Measurements from ENCODE around the gene USP6. TPM values are rescaled to one million over a fixed set of nuclear protein-coding genes. Genes with fewer than 3 reads are reported as not detected.
"Not testable (repeated sequence)": the region's sequence is repeated elsewhere in the genome, so short reads cannot be mapped to it uniquely, and the experiment has no call there.

The USP6 gene
- total RNA-seq, 2 donors from 2014 or later = 0.02 to 0.19 TPM

DNA sequence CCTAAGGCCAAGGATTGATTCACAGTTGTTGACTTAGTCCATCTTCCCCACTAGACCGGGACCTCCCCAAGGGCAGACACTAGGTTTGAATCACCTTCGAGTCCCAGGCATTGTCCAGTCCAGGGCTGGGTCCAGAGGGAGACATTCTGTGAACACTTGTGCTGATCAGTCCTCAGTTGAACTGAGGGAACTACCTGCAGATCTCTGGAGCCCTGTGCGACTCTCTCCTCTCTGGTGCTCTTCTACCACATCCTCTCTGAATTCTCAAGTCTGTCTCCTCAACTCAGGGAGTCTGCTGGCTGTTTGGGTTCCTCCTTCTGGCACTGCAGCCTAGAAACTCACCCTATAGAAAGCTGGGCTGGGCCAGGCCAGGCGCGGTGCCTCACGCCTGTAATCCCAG, 15.0 kb upstream of the USP6 start:
- Mint-ChIP-seq H3K4me3 (no peak overlapping the region), H3K36me3 (ENCODE audit: insufficient read depth in 2 of 2) (peaks cover 16 to 36% of the 10 kb centered on the region in 2 donors), H3K9me3 (peaks cover 10 to 12% of the 10 kb centered on the region in 2 donors), H3K27ac (no peak overlapping the region), H3K4me1 (ENCODE audit: low read depth) (peaks cover 11% of the 10 kb centered on the region), H3K27me3 (ENCODE audit: low read depth) (peaks cover 13% of the 10 kb centered on the region)
- DNase-seq = no peak
- ATAC-seq (replicated peaks in 1 of 2) = no peak

DNA sequence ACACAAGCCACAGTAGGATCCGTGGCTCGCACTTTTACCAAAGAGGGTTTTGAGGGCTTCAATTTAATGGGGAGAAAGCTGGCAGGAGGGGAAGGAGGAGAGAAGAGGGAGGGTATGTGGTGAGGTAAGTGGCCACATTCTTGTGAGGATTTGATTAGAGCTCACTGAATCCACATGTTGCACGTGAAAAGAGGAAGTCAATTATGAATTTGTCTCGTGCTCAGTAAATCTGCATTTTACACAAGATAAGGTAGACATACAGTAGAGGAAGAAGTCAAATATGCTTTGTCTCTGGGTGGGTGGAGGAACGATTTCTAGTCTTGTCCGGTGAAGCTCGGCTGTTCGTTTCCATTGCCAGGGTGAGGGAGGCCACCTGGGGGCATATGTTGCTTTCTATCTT, 5.0 kb upstream of the USP6 start:
- ATAC-seq (replicated peaks in 1 of 2) (no peak), DNase-seq (peak in 1 of 2 donors; percentile 13)
- peak overlapping the region; percentile 88 to 96 for H3K4me3 Mint-ChIP-seq
- peaks cover 30% of the 10 kb centered on the region for H3K4me1 Mint-ChIP-seq (ENCODE audit: low read depth)
- peaks cover 1 to 4% of the 10 kb centered on the region in 2 donors for H3K9me3 Mint-ChIP-seq
- peak overlapping the region; percentile 17 for H3K27ac Mint-ChIP-seq
- peaks cover 18 to 50% of the 10 kb centered on the region in 2 donors for H3K36me3 Mint-ChIP-seq (ENCODE audit: insufficient read depth in 2 of 2)
- H3K27me3 Mint-ChIP-seq (ENCODE audit: low read depth) = peaks cover 13% of the 10 kb centered on the region

- peak; percentile 95 to 96 for ATAC-seq (replicated peaks in 1 of 2)
- H3K27ac Mint-ChIP-seq = peak within 1 kb of the TSS; percentile 75
- H3K36me3 Mint-ChIP-seq (ENCODE audit: insufficient read depth in 2 of 2) = peaks cover 16 to 42% of the 10 kb centered on the region in 2 donors
- H3K4me1 Mint-ChIP-seq (ENCODE audit: low read depth) = peaks cover 30% of the 10 kb centered on the region
- peak; percentile 94 to 96 for DNase-seq
- H3K9me3 Mint-ChIP-seq = peaks cover 1 to 2% of the 10 kb centered on the region in 2 donors
- peaks cover 18% of the 10 kb centered on the region for H3K27me3 Mint-ChIP-seq (ENCODE audit: low read depth)
- peak within 1 kb of the TSS; percentile 88 to 96 for H3K4me3 Mint-ChIP-seq
Observed at GRCh38 chr17:5111402-5112204, 4.2 kb upstream of the USP6 start, which contains the start of gene ZNF232. Gene ZNF232, minus strand, starts transcription at chr17:5111878. Its CDS starts 56 bp downstream, at chr17:5111822.

DNA sequence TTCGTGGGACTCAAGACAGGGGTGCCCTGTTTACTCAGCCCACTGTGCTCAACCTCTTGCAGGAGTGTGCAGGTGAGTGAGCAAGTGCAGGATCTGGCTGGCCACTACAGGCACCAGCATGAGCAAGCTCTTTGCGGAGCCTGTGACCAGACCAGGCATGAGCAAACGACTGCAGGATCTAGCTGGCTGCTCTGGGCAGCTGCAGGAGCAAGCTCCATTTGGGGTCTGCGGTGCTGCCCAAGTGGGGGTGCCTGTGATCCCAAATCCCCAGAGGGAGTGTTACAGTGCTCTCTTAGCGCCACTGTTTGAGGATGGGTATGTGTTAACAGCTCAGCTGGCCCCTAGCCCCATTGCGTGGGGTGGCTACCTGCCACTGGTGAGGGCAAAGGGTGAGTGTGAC, 2.4 kb downstream of the USP6 start:
- H3K4me1 Mint-ChIP-seq (ENCODE audit: low read depth) = peaks cover 2% of the 10 kb centered on the region
- no peak overlapping the region for H3K4me3 Mint-ChIP-seq
- H3K27ac Mint-ChIP-seq = no peak overlapping the region
- no peak for DNase-seq
- ATAC-seq (replicated peaks in 1 of 2) = no peak
- H3K9me3 Mint-ChIP-seq = no peaks in the 10 kb centered on the region
- peaks cover 0 to 9% of the 10 kb centered on the region in 2 donors for H3K36me3 Mint-ChIP-seq (ENCODE audit: insufficient read depth in 2 of 2)
- H3K27me3 Mint-ChIP-seq (ENCODE audit: low read depth) = peaks cover 56% of the 10 kb centered on the region

DNA sequence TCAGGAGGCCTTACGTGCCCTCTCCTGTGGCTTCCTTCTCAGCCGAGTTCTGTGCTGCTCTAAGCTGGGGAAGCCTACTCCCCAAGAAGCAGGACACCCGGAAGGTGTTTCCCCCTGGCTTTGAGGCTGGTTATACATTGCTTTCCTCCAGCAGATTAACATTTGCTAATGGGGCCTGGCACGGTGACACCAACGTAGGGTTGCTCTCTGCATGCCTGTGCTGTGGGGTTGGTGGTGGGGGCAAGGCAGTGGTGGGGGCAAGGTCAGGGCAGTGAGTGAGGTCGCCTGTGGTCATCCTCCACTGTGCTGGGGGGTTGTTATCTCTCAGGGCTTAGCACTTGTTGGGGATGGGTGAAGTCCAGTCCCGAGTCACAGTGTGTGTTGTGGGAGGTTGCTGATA, 4.2 kb downstream of the USP6 start:
- Mint-ChIP-seq H3K4me3 (no peak overlapping the region), H3K9me3 (no peaks in the 10 kb centered on the region), H3K4me1 (ENCODE audit: low read depth) (no peaks in the 10 kb centered on the region), H3K27me3 (ENCODE audit: low read depth) (peaks cover 60% of the 10 kb centered on the region), H3K36me3 (ENCODE audit: insufficient read depth in 2 of 2) (no peaks in the 10 kb centered on the region), H3K27ac (no peak overlapping the region)
- DNase-seq (no peak), ATAC-seq (replicated peaks in 1 of 2) (no peak)

DNA sequence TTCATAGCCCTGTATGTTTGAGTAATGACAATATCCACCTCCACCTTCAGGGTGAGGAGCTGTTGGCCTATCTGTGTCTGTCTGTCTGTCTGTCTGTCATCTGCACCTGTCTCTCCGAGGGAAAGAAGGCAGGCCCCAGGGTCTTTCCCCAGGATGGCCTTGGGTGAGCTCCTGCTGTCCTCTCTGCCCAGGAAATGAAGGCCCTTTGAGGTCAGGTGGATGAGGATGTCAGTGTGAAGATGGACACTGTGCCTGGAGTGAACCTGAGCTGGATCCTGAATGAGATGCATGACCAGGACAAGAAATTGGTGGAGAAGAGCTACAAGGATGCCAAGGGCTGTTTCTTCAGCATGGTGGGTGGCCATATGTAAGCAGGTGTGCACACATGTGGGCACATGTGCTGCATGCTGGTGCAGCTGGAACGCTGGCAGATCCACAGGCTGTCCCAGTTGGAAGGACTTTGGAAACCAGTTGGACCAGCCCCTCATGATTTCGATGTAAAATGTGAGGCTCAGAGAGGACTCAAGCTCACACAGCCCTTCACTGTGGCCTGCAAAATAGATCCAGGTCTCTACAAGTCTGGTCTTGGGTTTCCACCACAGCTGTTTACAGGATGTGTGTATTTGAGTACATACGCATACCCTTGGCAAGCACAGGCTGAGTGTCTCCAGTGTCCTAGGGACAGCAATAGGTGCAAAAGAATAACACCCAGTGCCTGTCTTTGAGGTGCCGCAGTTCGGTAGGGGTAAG, 4.8 kb downstream of the USP6 start:
- H3K27ac Mint-ChIP-seq; H3K36me3 Mint-ChIP-seq (ENCODE audit: insufficient read depth in 2 of 2); ATAC-seq (replicated peaks in 1 of 2); H3K4me1 Mint-ChIP-seq (ENCODE audit: low read depth); H3K9me3 Mint-ChIP-seq; H3K4me3 Mint-ChIP-seq; DNase-seq: not testable (repeated sequence)
- peaks cover 56% of the 10 kb centered on the region for H3K27me3 Mint-ChIP-seq (ENCODE audit: low read depth)

DNA sequence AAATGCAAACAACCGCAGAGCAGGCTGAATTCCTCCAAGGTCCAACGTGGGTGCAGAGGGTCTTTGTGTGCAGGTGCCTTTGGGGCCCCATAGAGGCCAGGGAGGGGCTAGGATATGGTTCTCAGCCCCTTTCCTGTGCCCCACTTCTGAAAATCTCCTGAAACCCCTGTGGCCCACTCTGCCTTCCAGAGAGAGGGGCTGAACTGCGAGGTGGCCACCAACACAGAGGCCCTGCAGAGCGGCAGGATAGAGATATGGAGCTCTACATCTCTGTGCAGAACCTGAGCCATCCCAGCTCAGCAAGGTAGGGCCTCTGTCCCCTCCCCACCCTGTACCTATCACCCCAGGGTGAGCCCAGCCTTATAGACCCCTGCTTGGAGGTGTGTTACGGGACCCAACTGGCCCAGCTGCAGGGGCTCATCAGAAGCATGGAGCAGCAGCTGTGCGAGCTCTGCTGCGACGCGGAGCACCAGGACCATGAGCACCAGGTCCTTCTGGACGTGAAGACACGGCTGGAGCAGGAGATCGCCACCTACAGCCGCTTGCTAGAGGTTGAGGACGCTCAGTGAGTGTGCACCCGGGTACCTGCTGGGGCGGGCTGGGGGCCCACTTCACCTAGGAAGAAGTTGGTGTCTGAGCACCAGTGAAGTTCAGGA, 5.5 kb downstream of the USP6 start:
- no peaks in the 10 kb centered on the region for H3K4me1 Mint-ChIP-seq (ENCODE audit: low read depth)
- ATAC-seq (replicated peaks in 1 of 2) (no peak), DNase-seq (no peak)
- no peak overlapping the region for H3K27ac Mint-ChIP-seq
- peaks cover 59% of the 10 kb centered on the region for H3K27me3 Mint-ChIP-seq (ENCODE audit: low read depth)
- H3K9me3 Mint-ChIP-seq = no peaks in the 10 kb centered on the region
- no peaks in the 10 kb centered on the region for H3K36me3 Mint-ChIP-seq (ENCODE audit: insufficient read depth in 2 of 2)
- peak overlapping the region; percentile 2 to 20 for H3K4me3 Mint-ChIP-seq

- peak overlapping the region in 1 of 2 donors; percentile 2 for H3K4me3 Mint-ChIP-seq
- H3K27me3 Mint-ChIP-seq (ENCODE audit: low read depth) = peaks cover 57% of the 10 kb centered on the region
- ATAC-seq (replicated peaks in 1 of 2); H3K4me1 Mint-ChIP-seq (ENCODE audit: low read depth); DNase-seq; H3K9me3 Mint-ChIP-seq; H3K27ac Mint-ChIP-seq; H3K36me3 Mint-ChIP-seq (ENCODE audit: insufficient read depth in 2 of 2): not testable (repeated sequence)
Observed at GRCh38 chr17:5122056-5122455, 6.2 kb downstream of the USP6 start.

DNA sequence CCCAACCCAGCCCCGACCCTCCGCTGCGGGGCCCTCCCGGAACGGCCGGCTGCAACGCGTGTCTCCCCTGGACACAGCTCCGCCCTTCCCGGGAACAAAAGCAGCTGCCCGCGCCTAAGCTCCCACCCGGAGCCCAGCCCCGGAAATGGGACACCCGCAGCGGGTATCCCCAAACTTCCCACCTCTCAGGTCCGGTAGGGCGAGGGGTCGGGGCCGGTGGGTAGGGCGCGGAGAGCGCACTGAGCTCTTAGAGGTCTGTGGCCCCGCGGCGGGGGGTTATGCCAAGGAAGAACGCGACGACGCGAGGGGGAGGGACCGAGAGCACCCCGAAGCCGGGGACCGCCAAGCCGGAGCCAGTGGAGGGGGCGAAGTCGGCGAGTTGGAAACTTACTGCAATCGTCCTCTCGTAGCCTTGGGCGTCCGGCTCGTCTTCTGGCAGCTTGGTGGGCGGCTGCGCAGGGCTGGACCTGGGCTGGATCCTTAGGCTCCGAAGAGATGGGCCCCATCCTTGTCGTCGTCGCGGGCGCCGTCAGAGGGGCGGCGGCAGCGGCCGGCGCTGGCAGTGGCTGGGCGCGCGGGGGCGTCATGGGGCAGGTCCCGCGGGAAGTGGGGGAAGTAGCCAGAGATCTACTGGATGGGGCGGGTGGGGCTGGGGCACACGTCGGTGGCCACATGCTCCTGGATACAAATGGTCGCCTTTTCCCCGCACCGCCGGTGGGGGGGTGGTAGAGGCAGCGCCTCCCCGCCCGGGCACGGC, 6.9 kb downstream of the USP6 start:
- Mint-ChIP-seq H3K36me3 (ENCODE audit: insufficient read depth in 2 of 2) (no peaks in the 10 kb centered on the region), H3K27me3 (ENCODE audit: low read depth) (peaks cover 55% of the 10 kb centered on the region), H3K4me3 (peak overlapping the region; percentile 51 to 57), H3K4me1 (ENCODE audit: low read depth) (no peaks in the 10 kb centered on the region), H3K9me3 (no peaks in the 10 kb centered on the region), H3K27ac (no peak overlapping the region)
- peak; percentile 16 to 21 for DNase-seq
- ATAC-seq (replicated peaks in 1 of 2) = peak; percentile 50 to 59

DNA sequence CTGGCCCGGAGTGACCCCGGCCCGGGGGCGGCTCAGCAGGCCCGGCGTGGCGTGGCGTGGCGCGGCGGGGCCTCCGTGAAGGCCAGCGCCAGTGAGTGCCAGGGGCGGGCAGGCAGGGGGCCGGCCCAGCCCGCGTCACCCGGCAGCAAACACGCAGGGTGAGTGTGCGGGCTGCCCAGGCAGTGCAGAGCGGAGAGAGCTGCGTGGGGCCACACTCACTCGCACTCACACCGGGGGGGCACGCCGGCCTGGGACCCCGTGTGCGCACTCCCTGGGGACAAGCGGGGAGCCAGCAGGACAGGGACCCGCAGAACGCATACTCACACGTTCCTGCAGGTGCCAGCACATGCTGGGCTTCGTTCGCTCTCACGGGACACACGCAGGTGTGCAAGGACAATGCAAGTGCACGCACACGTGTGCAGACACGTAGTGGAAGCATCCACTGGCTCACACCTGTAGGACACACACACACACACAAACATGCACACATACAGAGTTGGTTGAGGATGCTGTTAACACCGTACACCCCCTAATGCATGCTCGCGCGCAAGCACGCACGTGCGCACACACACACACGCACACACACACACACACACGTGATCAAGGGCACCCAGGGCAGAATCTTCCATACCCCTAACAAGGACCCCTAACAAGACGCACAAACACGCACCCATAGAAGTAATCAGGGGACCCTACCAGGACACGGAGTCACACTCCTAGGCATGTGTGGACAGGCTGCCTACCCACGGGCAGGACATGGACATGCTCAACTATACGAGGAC, 7.7 kb downstream of the USP6 start:
- no peak overlapping the region for H3K27ac Mint-ChIP-seq
- ATAC-seq (replicated peaks in 1 of 2) (no peak), DNase-seq (no peak)
- H3K27me3 Mint-ChIP-seq (ENCODE audit: low read depth) = peaks cover 47% of the 10 kb centered on the region
- H3K36me3 Mint-ChIP-seq (ENCODE audit: insufficient read depth in 2 of 2) = no peaks in the 10 kb centered on the region
- H3K9me3 Mint-ChIP-seq = no peaks in the 10 kb centered on the region
- no peaks in the 10 kb centered on the region for H3K4me1 Mint-ChIP-seq (ENCODE audit: low read depth)
- H3K4me3 Mint-ChIP-seq = peak overlapping the region in 1 of 2 donors; percentile 8

DNA sequence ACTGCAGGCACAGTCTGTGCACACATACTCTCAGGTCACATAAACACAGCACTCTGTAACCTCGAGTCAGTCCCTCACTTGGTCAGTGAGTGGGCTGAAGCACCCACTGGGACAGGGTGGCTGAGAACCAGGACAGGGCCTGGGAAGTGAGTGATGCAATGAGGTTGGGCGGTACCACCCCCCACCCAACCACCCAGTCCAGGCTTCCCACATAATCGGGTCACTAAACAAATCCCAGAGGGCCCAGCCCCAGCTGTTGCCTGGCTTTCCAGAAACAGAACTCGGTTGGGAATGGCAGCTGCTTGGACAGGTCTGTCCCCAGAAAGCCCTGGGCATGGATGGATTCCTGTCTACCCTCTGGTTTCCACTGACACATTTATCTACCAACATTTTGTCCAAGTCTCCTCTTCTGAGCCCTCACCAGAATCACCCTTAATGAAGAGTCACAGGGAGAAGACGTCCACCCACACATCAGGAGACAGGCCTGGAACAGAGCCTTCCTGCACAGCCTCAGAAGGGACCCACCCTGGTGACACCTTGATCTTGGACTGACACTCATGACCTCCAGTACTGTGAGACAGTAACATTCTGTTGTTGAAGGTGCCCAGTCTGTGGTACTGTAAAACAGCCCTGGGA, 8.4 kb downstream of the USP6 start:
- not testable (repeated sequence) for H3K4me1 Mint-ChIP-seq (ENCODE audit: low read depth); H3K27ac Mint-ChIP-seq; H3K9me3 Mint-ChIP-seq; ATAC-seq (replicated peaks in 1 of 2); DNase-seq; H3K36me3 Mint-ChIP-seq (ENCODE audit: insufficient read depth in 2 of 2)
- Mint-ChIP-seq H3K4me3 (peak overlapping the region in 1 of 2 donors; percentile 8), H3K27me3 (ENCODE audit: low read depth) (peaks cover 46% of the 10 kb centered on the region)
